GM12872 (cell line): ENCODE data around the gene CEP170.

Source experiments
- CTCF ChIP-seq: IDR thresholded peaks from 3 replicates; pipeline ENCODE4 v1.5.1; 2011; ENCODE audit warnings: low read depth, mild to moderate bottlenecking, low read length, moderate library complexity; ENCODE audit not compliant: insufficient read depth

CEP170 gene

GRCh38 chr1:243256590-243256989 lies 1.5 kb upstream of the CEP170 start:
- TF ChIP-seq CTCF = no peak

- no peak for TF ChIP-seq CTCF
Observed at GRCh38 chr1:243255791-243256512, 871 bp upstream of the CEP170 start, which contains the start of gene SDCCAG8. SDCCAG8 (plus strand) TSS chr1:243256041; CDS start chr1:243256174, 133 bp downstream.

GRCh38 chr1:243254233-243254926 lies 701 bp downstream of the CEP170 start:
- no peak for TF ChIP-seq CTCF

GRCh38 chr1:243253926-243254232 lies 1.2 kb downstream of the CEP170 start:
- TF ChIP-seq CTCF = no peak

- no peak for TF ChIP-seq CTCF
Observed at GRCh38 chr1:243253211-243253925, 1.7 kb downstream of the CEP170 start.

- no peak for TF ChIP-seq CTCF
Observed at GRCh38 chr1:243251539-243251938, 3.5 kb downstream of the CEP170 start.

GRCh38 chr1:243250102-243250501 lies 5.0 kb downstream of the CEP170 start:
- TF ChIP-seq CTCF = no peak
